Measurements from ENCODE around the gene CEMIP2. TPM values are rescaled to one million over a fixed set of nuclear protein-coding genes. Genes with fewer than 3 reads are reported as not detected.
A peak's percentile ranks its signal among the peaks of the same experiment; 100 is the strongest.
"Not testable (repeated sequence)": the region's sequence is repeated elsewhere in the genome, so short reads cannot be mapped to it uniquely, and the experiment has no call there.

CEMIP2 gene
- total RNA-seq, 1 donor: 22.9 TPM

- peak in 2 of 3 donors; percentile 29 to 75 for DNase-seq (ENCODE audit: low read depth in 2 of 3, low spot score in 2 of 3)
Measured at GRCh38 chr9:71719562-71719961, 48.8 kb downstream of the CEMIP2 start.

- DNase-seq (ENCODE audit: low read depth in 2 of 3, low spot score in 2 of 3): no peak
Measured at GRCh38 chr9:71719088-71719487, 49.2 kb downstream of the CEMIP2 start.

GRCh38 chr9:71716138-71716909, 52.0 kb downstream of the CEMIP2 start:
- peak in 1 of 3 donors; percentile 52 for DNase-seq (ENCODE audit: low read depth in 2 of 3, low spot score in 2 of 3)

- DNase-seq (ENCODE audit: low read depth in 2 of 3, low spot score in 2 of 3): no peak
Measured at GRCh38 chr9:71710856-71711255, 57.5 kb downstream of the CEMIP2 start.

GRCh38 chr9:71710201-71710600, 58.1 kb downstream of the CEMIP2 start:
- no peak for DNase-seq (ENCODE audit: low read depth in 2 of 3, low spot score in 2 of 3)

GRCh38 chr9:71709384-71709783, 58.9 kb downstream of the CEMIP2 start:
- no peak for DNase-seq (ENCODE audit: low read depth in 2 of 3, low spot score in 2 of 3)

GRCh38 chr9:71706176-71706575, 62.1 kb downstream of the CEMIP2 start:
- DNase-seq (ENCODE audit: low read depth in 2 of 3, low spot score in 2 of 3): no peak

- DNase-seq (ENCODE audit: low read depth in 2 of 3, low spot score in 2 of 3): no peak
Measured at GRCh38 chr9:71704796-71705195, 63.5 kb downstream of the CEMIP2 start.

- DNase-seq (ENCODE audit: low read depth in 2 of 3, low spot score in 2 of 3): no peak
Measured at GRCh38 chr9:71703172-71703872, 65.0 kb downstream of the CEMIP2 start.

GRCh38 chr9:71697882-71698281, 70.4 kb downstream of the CEMIP2 start:
- no peak for DNase-seq (ENCODE audit: low read depth in 2 of 3, low spot score in 2 of 3)

GRCh38 chr9:71694332-71694731, 74.0 kb downstream of the CEMIP2 start:
- no peak for DNase-seq (ENCODE audit: low read depth in 2 of 3, low spot score in 2 of 3)

GRCh38 chr9:71693607-71694006, 74.7 kb downstream of the CEMIP2 start:
- DNase-seq (ENCODE audit: low read depth in 2 of 3, low spot score in 2 of 3): no peak

GRCh38 chr9:71692337-71692736, 76.0 kb downstream of the CEMIP2 start:
- DNase-seq (ENCODE audit: low read depth in 2 of 3, low spot score in 2 of 3): no peak

- not testable (repeated sequence) for DNase-seq (ENCODE audit: low read depth in 2 of 3, low spot score in 2 of 3)
Measured at GRCh38 chr9:71691576-71691975, 76.7 kb downstream of the CEMIP2 start.

- no peak for DNase-seq (ENCODE audit: low read depth in 2 of 3, low spot score in 2 of 3)
Measured at GRCh38 chr9:71690689-71691435, 77.5 kb downstream of the CEMIP2 start.

- DNase-seq (ENCODE audit: low read depth in 2 of 3, low spot score in 2 of 3): no peak
Measured at GRCh38 chr9:71690063-71690688, 78.1 kb downstream of the CEMIP2 start.

- no peak for DNase-seq (ENCODE audit: low read depth in 2 of 3, low spot score in 2 of 3)
Measured at GRCh38 chr9:71687676-71688075, 80.6 kb downstream of the CEMIP2 start.

- no peak for DNase-seq (ENCODE audit: low read depth in 2 of 3, low spot score in 2 of 3)
Measured at GRCh38 chr9:71685988-71686387, 82.3 kb downstream of the CEMIP2 start.

GRCh38 chr9:71685394-71685793, 82.9 kb downstream of the CEMIP2 start:
- DNase-seq (ENCODE audit: low read depth in 2 of 3, low spot score in 2 of 3): peak; percentile 18 to 90 (median 74)

GRCh38 chr9:71684566-71684965, 83.7 kb downstream of the CEMIP2 start:
- no peak for DNase-seq (ENCODE audit: low read depth in 2 of 3, low spot score in 2 of 3)
